ENCODE results near the gene ARFIP1. TPM values are rescaled to one million over a fixed set of nuclear protein-coding genes. Genes with fewer than 3 reads are reported as not detected.

The ARFIP1 gene
- total and polyA plus RNA-seq, 9 of the 15 experiments (the other 6 are each of a cell fraction or from before 2014, with no cell fraction given) = 14.1 to 25.1 (median 20.9) TPM

- Histone ChIP-seq H3K36me3 (ENCODE audit: control insufficient read depth, insufficient read depth, low read length) (no peaks in the 10 kb centered on the region), H3K4me1 (replicated peaks in 1 of 2; ENCODE audit: control insufficient read depth in 2 of 2, insufficient read depth in 2 of 2, low read length in 2 of 2) (no peaks in the 10 kb centered on the region; a peak in 1 of 5 replicates), H3K4me3 (no peak overlapping the region), H3K79me2 (ENCODE audit: control insufficient read depth, insufficient read depth, low read length) (no peaks in the 10 kb centered on the region), H3K4me2 (ENCODE audit: insufficient read depth, low read length) (no peak overlapping the region), H2AFZ (ENCODE audit: low read depth, low read length) (no peak overlapping the region), H3K27me3 (ENCODE audit: control insufficient read depth in 2 of 2, insufficient read depth in 2 of 2, low read length in 2 of 2) (peaks cover 0 to 2% of the 10 kb centered on the region in 2 experiments; a peak in 3 of 5 replicates), H3K9me1 (ENCODE audit: control insufficient read depth, insufficient read depth, low read length) (no peaks in the 10 kb centered on the region), H3K9me3 (replicated peaks; ENCODE audit: control insufficient read depth, insufficient read depth, low read depth, low read length) (no peaks in the 10 kb centered on the region), H3K9ac (ENCODE audit: insufficient read depth in 1 of 2, low read depth in 2 of 2, low read length in 2 of 2) (no peak overlapping the region), H3K27ac (ENCODE audit: extremely low read depth, low read depth, low read length) (no peak overlapping the region), H4K20me1 (replicated peaks; ENCODE audit: control insufficient read depth, insufficient read depth, low read length) (no peaks in the 10 kb centered on the region)
- 1% methylated on average over 4 of the region's 4 CpGs for WGBS (ENCODE audit: insufficient coverage, low coverage, missing lambda C conversion rate)
- TF ChIP-seq ZNF449 (CRISPR knock-in tag; IDR thresholded peaks at IDR 0.05) (no peak), SREBF1 (IDR thresholded peaks at IDR 0.05; ENCODE audit: borderline replicate concordance, low read depth, low read length) (no peak), CXXC5 (CRISPR knock-in tag; IDR thresholded peaks at IDR 0.05) (no peak), BCOR (IDR thresholded peaks at IDR 0.05) (no peak), SRSF7 (optimal IDR thresholded peaks at IDR 0.05; ENCODE audit: low read depth, low read length) (no peak), NCOA1 (IDR thresholded peaks at IDR 0.05; ENCODE audit: low read depth) (no peak), CEBPG (CRISPR knock-in tag; IDR thresholded peaks at IDR 0.05) (no peak), CEBPG (tag; conservative IDR thresholded peaks at IDR 0.05 in 1 of 2, IDR thresholded peaks at IDR 0.05 in 1 of 2) (no peak), ZNF274 (IDR thresholded peaks at IDR 0.05; ENCODE audit: borderline replicate concordance, low read depth, low read length) (no peak), ZNF77 (CRISPR knock-in tag; IDR thresholded peaks at IDR 0.05) (no peak), ETS1 (conservative IDR thresholded peaks at IDR 0.05; ENCODE audit: control insufficient read depth, low read depth, low read length) (no peak), MTA1 (IDR thresholded peaks at IDR 0.05; ENCODE audit: borderline replicate concordance) (no peak), ATF3 (IDR thresholded peaks at IDR 0.05) (no peak), ATF3 (CRISPR knock-in tag; conservative IDR thresholded peaks at IDR 0.05) (no peak), TAF7 (tag; IDR thresholded peaks at IDR 0.05) (no peak)
- no TSS peak for BruUV-seq (replicated peaks)
- DNase-seq (ENCODE audit: extremely low read depth in 1 of 4, low spot score in 3 of 4) (no peak), ATAC-seq (no peak), FAIRE-seq (no peak)
- CTCF ChIA-PET (ENCODE audit: low intra/inter-chr PET ratio) = no interaction called here
- intact Hi-C loops (cut with micrococcal nuclease) (no loop called here), in situ Hi-C loops (cut with MboI) (no loop called here)
- POLR2A ChIA-PET = no interaction called here
These were observed 147.2 kb downstream of the ARFIP1 start for GRCh38 chr4:152926959-152927358.
